ENCODE measurements around the gene MYH7B. TPM values are rescaled to one million over a fixed set of nuclear protein-coding genes. Genes with fewer than 3 reads are reported as not detected.

MYH7B gene
- total RNA-seq, 1 experiment from 2014 or later: 1.0 TPM

- no peak for DNase-seq
- Histone ChIP-seq H3K79me2 (ENCODE audit: low read depth) (no peaks in the 10 kb centered on the region), H3K4me3 (no peak overlapping the region), H3F3A (ENCODE audit: insufficient read depth, low read depth) (no peaks in the 10 kb centered on the region; the same call in 1 of the 2 replicates), H3K9me3 (ENCODE audit: insufficient read depth, low read depth) (no peaks in the 10 kb centered on the region), H3K27ac (no peak overlapping the region), H3K9me2 (ENCODE audit: insufficient read depth) (no peaks in the 10 kb centered on the region), H3K27me3 (ENCODE audit: insufficient read depth, low read depth) (no peaks in the 10 kb centered on the region), H3K4me2 (no peak overlapping the region), H3K36me3 (ENCODE audit: low read depth) (no peaks in the 10 kb centered on the region), H4K20me1 (ENCODE audit: insufficient read depth) (no peaks in the 10 kb centered on the region), H2AFZ (no peak overlapping the region), H3K4me1 (replicated peaks; ENCODE audit: insufficient read depth) (no peaks in the 10 kb centered on the region)
- intact Hi-C loops (cut with micrococcal nuclease; ENCODE audit: unreplicated experiment): no loop called here
- ChIA-PET POLR2A (ENCODE audit: unreplicated experiment) (no interaction called here), CTCF (no interaction called here)
- no TSS peak for BruUV-seq (replicated peaks)
- no peak for TF ChIP-seq EZH2 (IDR thresholded peaks at IDR 0.05; ENCODE audit: low read depth)
- no peak for TF ChIP-seq CTCF (conservative IDR thresholded peaks at IDR 0.05)
Observed at GRCh38 chr20:34976286-34976685, 20.6 kb downstream of the MYH7B start.

- TF ChIP-seq EZH2 (IDR thresholded peaks at IDR 0.05; ENCODE audit: low read depth) (no peak), CTCF (conservative IDR thresholded peaks at IDR 0.05) (no peak)
- CTCF ChIA-PET: no interaction called here
- DNase-seq: no peak
Observed at GRCh38 chr20:34977365-34978091, 21.9 kb downstream of the MYH7B start.

GRCh38 chr20:34978092-34978744 lies 22.6 kb downstream of the MYH7B start:
- CTCF ChIA-PET: no interaction called here
- H3K4me3 ChIP-seq: no peak overlapping the region
- POLR2A ChIA-PET (ENCODE audit: unreplicated experiment): no interaction called here
- no peaks in the 10 kb centered on the region for H3K9me3 ChIP-seq (ENCODE audit: insufficient read depth, low read depth)
- no peaks in the 10 kb centered on the region for H4K20me1 ChIP-seq (ENCODE audit: insufficient read depth)
- no peak overlapping the region for H3K27ac ChIP-seq
- TF ChIP-seq EZH2 (IDR thresholded peaks at IDR 0.05; ENCODE audit: low read depth) (no peak), CTCF (conservative IDR thresholded peaks at IDR 0.05) (no peak)
- no peak for DNase-seq
- no peak overlapping the region for H2AFZ ChIP-seq
- no peaks in the 10 kb centered on the region for H3K36me3 ChIP-seq (ENCODE audit: low read depth)
- intact Hi-C loops (cut with micrococcal nuclease; ENCODE audit: unreplicated experiment): no loop called here
- no peaks in the 10 kb centered on the region for H3K9me2 ChIP-seq (ENCODE audit: insufficient read depth)
- no peaks in the 10 kb centered on the region for H3K27me3 ChIP-seq (ENCODE audit: insufficient read depth, low read depth)
- no peaks in the 10 kb centered on the region; the same call in 1 of the 2 replicates for H3F3A ChIP-seq (ENCODE audit: insufficient read depth, low read depth)
- H3K4me2 ChIP-seq: no peak overlapping the region
- H3K79me2 ChIP-seq (ENCODE audit: low read depth): no peaks in the 10 kb centered on the region
- BruUV-seq (replicated peaks): no TSS peak
- H3K4me1 ChIP-seq (replicated peaks; ENCODE audit: insufficient read depth): no peaks in the 10 kb centered on the region

More at GRCh38 chr20:34977365-34978091, 21.9 kb downstream of the MYH7B start:
- H3K27ac ChIP-seq: no peak overlapping the region
- H3K9me2 ChIP-seq (ENCODE audit: insufficient read depth): no peaks in the 10 kb centered on the region
- no peaks in the 10 kb centered on the region for H4K20me1 ChIP-seq (ENCODE audit: insufficient read depth)
- H3K4me1 ChIP-seq (replicated peaks; ENCODE audit: insufficient read depth): no peaks in the 10 kb centered on the region
- H2AFZ ChIP-seq: no peak overlapping the region
- no peaks in the 10 kb centered on the region for H3K9me3 ChIP-seq (ENCODE audit: insufficient read depth, low read depth)
- POLR2A ChIA-PET (ENCODE audit: unreplicated experiment): no interaction called here
- no peaks in the 10 kb centered on the region for H3K36me3 ChIP-seq (ENCODE audit: low read depth)
- H3K4me3 ChIP-seq: no peak overlapping the region
- intact Hi-C loops (cut with micrococcal nuclease; ENCODE audit: unreplicated experiment): no loop called here
- no peaks in the 10 kb centered on the region for H3K79me2 ChIP-seq (ENCODE audit: low read depth)
- no peaks in the 10 kb centered on the region for H3K27me3 ChIP-seq (ENCODE audit: insufficient read depth, low read depth)
- no TSS peak for BruUV-seq (replicated peaks)
- H3K4me2 ChIP-seq: no peak overlapping the region
- no peaks in the 10 kb centered on the region; the same call in 1 of the 2 replicates for H3F3A ChIP-seq (ENCODE audit: insufficient read depth, low read depth)
